Activated T-cell treated with anti-CD3 and anti-CD28 coated beads for 48 hours (primary cell): ENCODE data around the gene FBXO48.
"Not testable (repeated sequence)": the region's sequence is repeated elsewhere in the genome, so short reads cannot be mapped to it uniquely, and the experiment has no call there.

Experiments
- DNase-seq: peaks from one replicate; pipeline ENCODE4 v3.0.0-alpha.2; 2020; ENCODE audit warnings: low read depth

Gene FBXO48

DNA sequence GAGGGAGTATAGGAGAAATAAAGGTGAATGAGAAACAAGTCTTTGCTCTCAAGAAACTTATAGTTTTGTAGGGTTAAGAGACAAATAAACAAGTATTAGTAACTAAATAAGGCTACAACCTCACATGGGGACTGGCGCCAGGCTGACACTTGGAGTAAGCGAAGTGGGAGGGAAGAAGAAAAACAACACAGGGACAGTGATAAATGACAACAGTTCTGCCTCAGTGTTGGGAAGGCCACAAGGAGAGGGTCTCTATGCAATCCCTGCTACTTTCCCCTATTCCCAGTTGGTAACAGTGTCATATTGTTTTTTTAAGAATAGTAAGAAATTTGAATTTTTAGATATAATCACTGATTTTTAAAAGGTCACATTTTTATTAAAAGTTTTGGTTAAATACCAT, 4.3 kb upstream of the FBXO48 start:
- no peak for DNase-seq

DNA sequence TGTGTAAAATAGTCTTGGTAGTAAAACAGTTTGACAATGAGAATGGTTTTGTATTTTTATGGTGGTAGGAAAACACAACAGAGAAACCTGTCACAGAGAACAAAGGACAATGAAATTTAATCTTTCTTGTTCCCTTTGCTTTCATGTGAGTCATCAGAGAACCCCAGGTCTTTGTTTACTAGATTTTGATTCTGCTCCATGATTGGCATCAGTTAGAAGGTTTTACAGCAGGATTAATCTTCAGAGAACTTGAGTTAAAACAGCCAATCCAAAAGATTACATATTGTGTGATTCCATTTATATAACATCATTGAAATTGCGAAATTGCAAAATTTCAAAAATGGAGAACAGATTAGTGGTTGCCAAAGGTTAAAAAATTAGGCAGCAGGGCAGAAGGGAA, 2.8 kb upstream of the FBXO48 start:
- no peak for DNase-seq

DNA sequence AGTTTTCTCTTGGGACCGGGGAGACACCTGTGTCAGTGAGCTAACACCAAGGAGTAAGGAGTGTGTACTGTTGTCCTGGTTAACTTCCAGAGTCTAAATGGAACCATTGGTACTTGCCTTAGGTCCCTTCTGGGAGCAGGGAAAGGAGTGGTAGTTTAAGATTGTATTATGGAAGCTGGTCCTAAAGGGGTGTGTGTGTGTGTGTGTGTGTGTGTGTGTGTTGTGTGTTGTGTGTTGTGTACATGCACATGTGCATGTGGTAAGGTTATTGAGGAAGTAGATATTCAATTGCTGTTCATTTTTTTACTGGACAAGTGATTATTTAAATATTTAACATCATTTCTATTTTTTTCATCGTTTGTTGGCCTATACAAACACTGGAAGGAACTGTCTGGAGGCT, 1.7 kb upstream of the FBXO48 start:
- no peak for DNase-seq

DNA sequence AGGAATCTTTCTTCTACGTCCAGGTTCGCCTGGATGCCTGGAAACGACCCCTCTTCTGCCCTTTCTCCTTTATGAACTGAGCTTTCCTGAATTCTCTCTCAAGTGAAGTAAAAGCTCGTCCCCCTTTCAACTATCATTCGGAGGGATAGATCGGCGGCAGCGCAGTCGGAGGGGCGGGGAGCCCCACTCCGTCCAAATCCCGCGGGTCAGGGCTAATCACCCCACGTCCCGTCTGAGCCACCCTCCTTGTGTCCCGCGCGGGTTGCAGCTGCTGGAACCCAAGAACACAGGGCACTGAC, 367 bp downstream of the FBXO48 start:
- DNase-seq = no peak

DNA sequence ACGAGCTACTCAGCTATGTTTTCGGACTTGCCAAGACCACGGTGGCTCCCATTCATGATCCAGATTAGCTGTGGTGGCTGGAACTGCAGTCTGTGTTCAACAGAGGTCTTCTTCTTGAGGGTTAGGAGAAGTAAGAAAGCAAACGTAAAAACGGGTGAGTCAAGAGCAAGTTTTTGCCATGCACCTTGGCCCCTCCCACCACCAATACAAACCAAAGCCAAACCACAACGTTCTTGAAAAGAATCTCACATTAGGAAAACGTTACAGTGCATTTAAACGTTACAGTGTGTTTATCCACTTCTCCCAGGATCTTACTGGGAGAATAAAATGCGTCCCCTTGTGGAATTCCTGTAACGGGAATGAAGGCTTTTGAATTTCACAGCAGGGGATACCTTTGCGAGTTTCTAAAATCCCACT, 725 bp downstream of the FBXO48 start:
- DNase-seq = peak; percentile 49

DNA sequence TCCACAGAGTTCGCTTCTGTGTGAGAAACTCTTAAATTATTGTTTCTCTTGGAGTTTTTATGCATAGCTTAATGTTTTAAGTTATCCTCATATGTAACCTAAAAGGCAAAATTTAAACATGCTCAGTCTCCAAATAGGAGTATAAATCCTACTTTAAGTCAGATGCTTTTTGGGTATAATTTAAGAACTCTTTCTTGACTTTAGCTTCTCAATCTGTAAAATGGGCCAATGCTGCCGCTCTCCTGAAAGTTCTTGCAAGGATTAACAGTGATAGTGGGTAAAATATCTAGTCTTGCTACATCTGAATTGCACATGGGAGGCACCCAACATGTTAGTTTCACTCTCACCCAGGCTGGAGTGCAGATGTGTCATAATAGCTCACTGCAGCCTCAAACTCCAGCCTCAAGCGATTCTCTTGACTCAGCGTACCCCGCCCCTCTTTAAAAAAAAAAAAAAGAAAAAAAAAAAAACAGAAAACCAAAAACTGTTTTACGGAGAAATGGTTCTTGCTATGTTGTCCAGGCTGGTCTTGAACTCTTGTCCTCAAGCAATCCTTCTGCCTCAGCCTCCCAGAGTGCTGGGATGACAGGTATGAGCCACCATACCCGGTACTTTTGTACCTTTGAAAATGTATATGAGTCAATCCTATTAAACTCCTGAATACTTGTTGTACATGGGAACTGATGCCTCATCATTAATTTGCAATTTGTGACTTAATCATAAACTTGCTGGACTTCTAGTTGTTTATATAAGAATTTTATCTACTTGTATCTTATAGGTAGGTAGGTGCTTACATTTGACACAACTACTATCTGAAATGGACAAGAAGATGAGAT, 1.8 kb downstream of the FBXO48 start:
- peak; percentile 30 for DNase-seq

DNA sequence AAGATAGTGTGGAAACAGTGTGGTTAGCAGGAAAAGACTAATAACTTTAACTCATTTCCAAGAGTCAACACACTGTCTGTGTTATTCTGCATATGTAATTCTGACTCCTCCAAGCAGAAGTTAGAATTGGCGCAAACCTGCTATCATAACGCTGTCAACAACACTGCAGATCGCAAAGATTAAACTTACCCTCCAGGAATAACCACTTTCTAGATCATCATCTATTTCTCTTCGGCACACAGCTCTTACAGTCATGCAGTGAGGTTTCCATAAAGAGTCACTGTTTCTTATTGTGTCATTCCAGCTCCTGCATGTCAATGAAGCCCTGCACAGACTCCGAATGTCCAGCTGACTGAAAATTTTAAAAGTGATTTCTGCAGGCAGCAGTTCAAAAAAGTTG, 2.4 kb downstream of the FBXO48 start:
- no peak for DNase-seq

DNA sequence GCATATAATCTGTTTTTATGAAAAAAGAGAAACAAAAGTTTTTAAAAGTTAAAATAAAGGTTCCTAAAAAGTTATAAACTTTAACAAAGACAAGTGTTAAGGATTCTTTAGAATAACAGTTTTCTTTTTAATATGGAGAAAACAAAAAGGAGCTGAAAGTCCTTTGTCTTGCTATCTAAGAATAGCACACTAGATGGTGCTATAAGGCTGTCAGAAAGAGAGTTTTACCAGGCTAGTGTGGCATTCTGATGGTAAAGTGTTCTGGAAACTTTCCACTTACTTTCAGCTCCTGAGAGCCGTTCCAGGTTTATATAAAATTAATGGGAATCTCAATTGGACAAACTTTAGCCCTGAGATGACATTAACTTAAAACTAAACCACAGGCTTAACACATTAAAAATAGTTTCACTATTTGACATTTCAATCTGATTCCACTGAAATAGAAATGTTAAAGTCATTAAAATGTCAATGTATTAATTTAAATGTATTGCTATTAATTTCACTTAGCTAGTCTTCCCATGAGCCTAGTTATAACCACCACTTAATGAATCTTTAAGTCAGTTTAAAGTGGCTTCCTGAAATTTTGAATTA, 3.7 kb downstream of the FBXO48 start:
- DNase-seq = no peak

DNA sequence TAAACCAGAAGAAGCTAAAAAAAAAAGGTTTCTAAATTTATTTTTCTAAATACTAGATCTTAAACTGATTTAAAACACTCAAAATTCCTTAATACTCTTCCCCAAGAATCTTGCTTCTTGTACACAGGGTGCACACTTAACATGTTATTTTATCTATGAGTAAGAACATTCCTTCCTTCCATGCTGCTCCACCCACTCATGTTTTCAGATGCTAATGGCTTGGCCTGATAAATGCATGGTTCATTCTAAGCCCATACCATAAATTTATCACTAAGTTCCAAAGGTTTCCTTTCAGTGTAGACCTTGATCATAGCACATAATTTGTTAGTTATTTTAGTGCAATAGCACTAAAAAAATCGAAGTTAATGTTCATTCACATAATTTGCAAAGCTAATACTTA, 8.1 kb downstream of the FBXO48 start:
- DNase-seq = no peak

DNA sequence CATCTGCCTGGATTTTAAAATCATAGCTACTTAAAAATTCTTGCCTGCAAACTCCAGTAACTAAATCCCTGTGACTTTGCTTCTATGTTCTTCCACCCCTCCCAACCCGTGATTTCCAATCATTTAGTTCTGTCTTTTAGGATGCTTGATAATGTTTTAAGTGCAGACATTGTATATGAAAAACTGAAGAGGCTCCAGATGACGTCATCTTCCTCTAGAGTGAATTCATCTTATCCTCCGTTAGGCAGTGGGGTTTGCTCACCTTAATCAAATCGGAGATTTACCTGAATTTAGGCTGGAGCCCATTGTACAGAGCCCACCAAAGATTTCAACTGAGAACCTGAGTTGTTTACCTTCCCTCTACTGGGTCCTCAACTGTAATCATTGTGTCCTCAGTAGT, 10.9 kb downstream of the FBXO48 start:
- DNase-seq = no peak

DNA sequence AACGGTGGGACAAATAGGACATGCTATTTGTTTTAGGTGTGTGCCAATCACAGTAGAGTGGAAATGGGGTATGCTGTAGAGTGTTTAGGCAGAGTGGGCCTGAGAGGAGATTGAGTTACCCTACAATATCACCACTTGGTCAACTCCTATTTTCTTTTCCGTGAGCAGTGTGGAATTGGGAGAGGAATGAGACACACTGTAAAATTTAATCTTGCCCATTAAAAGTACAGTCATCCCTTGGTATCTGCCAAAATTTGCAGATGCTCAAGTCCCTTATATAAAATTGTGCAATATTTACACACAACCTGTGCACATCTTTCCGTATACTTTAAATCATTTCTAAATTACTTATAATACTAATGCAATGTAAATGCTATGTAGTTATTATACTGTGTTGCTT, 12.4 kb downstream of the FBXO48 start:
- DNase-seq = no peak

DNA sequence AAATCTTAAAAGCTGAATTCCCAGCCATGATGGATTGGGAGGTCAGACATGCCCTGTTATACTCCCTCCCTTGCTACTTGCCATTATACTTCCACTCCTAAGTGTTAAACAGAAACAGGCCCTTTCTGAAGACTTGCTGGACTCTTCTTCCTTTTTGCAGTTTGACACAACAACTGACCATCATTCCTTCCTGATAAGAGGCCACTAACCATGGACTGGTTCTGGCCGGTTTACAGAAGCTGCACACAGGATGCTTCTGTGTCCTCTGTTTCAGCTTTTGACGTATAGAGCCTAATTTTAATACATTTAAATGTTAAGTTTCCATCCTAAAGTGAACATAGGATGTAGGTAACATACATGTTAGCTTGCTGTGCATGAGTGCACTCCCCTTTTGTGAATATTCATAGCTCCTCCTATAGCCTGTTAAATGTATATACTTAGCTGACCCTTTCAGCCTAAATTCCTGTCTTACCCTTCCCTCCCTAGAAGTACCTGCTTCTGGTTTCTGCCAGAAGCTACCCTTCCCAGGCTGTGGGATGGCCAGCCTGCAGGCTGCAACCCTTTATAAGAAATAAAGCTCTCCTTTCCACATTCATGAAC, 13.2 kb downstream of the FBXO48 start:
- no peak for DNase-seq

DNA sequence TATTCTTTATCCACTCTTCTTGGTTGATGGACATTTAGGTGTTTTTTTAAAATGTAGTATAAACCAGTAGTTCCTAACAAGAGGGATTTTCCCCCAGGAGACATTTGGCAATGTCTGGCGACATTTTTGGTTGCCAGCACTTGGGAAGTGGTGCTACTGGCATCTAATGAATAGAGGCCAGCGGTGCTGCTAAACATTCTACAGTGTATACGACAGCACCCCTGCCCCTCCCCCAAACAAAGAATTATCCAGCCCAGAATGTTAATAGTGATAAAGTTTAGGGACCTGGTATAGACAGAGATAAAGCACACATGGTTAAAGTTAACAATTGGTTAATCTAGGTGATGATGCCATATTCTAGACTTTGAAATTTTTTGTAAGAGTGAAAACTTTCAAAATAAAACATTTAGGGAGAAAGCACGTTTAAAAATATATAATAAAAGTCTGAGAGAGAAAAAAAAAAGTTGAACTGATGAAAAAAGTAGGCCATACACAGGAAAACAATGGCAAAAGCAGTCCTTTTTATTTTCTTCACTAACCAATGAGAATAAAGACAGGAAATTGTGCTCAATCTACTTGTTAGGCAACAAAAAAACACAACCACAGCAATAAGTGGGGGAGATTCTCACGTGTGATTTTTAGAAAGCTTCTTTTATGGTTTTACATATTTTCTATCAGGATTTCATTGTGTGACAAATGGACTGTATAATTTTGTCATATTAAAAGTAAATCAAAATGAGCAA, 14.8 kb downstream of the FBXO48 start:
- no peak for DNase-seq

DNA sequence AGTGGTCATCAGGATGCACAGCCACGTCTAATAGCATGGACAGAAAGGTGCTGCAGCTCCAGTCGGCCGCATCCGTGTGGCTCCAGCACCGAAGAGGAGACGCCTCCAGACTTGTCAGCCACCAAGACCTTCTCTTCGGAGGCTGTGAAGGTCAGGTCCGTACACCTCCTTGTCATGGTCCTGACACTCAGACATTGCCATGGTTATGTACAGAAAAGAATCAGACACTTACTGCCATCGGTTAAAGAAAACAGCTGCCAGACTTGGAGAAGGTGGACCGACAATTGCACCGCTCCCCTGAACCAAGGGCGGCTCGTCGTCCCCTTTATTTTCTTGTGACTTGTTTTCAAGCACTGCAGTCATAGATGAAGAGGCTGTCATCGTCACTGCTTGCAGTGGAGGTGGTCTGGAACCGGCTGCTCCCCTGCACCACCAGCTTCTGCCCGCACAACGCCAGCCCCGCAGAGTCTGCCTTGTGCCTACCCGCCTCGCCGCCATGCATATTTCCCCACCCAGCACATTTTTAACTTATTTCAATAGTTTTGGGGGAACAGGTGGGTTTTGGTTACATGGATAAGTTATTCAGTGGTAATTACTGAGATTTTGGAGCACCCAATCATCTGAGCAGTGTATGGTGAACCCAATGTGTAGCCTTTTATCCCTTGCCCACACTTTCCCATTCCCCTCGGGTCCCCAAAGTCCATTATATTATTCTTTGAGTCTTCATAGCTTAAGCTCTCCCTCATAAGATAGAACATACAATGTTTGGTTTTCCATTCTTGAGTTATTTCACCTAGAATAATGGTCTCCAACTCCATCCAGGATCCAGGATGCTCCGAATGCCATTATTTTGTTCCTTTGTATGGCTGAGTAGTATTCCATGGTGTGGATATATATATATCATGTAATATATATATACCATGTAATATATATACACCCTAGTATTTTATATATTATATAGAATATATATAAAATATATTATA, 18.1 kb downstream of the FBXO48 start:
- DNase-seq = no peak

DNA sequence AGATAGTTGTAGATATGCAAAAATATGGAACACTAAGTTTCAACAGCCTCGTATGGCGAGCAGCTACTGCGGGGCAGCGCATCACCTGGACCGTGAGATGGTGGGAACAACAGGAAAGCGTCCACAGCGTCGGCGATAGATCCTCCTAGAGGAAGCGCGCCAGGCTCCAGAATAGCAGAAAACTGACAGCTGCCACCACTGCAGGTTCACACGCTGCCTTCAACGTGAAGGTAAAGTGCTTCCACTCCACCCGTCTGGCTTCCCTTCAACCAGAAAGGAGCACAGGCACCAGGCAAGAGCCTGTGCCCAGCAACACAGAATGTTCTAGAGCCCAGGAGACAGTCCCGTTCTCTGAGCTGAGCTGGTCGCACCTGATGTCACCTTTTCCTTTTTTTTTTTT, 20.0 kb downstream of the FBXO48 start:
- DNase-seq = no peak

DNA sequence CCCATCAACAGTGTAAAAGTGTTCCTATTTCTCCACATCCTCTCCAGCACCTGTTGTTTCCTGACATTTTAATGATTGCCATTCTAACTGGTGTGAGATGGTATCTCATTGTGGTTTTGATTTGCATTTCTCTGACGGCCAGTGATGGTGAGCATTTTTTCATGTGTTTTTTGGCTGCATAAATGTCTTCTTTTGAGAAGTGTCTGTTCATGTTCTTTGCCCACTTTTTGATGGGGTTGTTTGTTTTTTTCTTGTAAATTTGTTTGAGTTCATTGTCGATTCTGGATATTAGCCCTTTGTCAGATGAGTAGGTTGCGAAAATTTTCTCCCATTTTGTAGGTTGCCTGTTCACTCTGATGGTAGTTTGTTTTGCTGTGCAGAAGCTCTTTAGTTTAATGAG, 20.7 kb downstream of the FBXO48 start:
- not testable (repeated sequence) for DNase-seq

DNA sequence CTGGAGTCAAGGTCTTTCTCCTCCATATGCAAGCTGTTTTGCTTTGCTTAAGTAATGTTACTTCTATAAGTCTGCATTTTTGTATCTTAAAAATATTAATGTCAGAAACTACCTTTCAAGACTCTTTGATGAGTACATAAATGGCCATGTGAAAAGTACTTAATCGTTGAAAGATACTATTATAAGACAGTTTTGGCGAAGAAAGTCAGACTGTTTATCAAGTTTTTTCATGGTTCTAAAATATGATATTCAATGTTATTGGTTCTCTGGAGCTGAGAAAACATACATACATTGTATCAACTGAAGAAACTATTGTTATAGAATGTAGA, 25.1 kb downstream of the FBXO48 start:
- DNase-seq = no peak

DNA sequence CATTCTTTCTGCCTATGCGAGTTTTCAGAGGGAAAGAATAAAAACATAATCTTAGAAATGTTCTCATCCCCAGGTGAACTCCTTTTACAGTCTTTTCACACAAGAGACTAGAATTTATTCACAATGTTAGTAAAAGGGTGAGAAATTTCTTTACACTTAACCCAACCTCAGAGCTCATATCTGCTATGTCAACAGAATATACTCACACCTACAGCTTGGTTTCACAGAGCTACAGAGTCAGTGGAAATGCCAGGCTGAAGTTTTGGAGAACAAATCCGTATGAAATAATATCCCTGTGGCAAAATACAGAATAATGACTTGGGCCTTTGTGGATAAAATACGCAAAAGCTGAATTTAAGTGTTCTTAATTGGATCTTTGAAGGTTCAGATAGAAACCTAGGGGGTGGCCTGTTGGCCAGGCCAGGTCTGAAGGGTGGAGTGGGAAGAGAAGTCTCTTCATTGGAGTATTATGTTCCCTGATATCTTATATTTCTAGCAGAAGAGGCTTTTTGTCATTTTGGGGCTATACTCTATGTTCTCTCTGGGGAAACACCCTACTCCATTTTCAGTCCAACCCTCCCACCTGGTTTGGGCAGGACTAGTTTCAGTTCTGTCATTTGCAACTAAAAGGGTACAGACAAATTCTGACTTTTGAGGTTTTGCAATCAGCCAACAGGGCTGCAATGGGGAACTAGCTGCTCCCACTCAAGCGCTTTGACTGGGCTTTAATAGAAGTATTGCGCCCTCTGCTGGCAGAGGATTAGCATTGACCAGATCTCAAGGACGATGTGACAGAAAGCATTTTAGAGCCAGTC, 25.7 kb downstream of the FBXO48 start:
- peak; percentile 68 for DNase-seq

DNA sequence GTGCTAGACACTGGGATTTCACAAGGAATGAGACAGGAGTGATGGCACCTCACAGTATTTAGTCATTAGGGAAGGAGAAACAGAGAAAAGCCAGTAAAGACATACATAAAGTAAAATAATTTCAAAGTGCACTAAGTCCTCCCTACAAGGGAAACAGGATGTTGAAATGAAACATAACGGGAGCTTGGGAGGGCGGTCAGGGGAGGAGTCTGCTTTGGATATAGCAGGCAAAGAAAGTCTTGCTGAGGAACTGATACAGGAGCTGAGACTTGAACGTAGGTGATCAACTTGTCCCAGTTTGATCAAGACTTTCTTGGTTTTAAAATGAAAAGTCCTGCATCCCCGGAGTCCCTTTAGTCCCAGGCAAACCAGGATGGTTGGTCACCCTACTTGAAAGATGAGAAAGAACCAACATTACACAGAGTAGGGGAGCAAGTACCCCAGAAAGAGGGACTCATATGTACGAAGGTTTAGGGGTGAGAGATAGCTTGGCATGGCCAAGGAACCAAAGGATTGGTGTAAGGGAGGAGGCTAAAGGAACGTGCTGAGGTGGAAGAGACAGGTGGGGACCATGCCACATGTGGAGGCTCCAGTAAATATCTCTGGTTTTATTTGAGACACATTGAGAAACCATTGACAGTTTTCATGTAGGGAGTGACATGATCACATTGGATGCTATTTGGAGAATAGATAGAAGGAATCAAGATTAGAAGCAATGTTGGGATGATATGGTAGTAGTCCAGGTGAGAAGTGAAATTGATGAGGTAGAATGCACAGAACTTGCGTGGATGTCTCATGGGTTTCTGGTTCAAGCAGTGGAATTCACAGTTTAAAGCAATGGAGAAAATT, 28.4 kb downstream of the FBXO48 start:
- DNase-seq = no peak

DNA sequence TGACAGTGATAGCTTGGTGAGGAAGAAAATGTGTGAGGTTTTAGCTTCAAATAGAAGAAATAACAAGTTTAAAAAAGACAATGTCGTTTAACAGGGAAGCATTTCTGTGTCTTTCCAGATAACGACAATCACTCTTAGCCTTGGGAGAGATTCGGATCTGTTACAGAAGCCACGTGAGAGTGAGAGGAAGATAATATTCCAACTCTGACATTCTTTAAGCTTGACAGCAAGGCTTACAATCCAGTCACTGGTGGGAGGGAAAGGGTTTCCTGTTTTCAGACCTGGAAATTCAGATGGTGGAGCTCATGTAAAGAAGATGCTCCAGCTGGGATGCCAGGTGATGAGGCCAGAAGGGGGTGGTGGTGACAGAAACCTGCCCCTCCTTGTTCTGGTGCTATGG, 30.8 kb downstream of the FBXO48 start:
- no peak for DNase-seq
